ENCODE results near the gene PELO.
"Not testable (repeated sequence)": the region's sequence is repeated elsewhere in the genome, so short reads cannot be mapped to it uniquely, and the experiment has no call there.

Gene PELO, protein sequence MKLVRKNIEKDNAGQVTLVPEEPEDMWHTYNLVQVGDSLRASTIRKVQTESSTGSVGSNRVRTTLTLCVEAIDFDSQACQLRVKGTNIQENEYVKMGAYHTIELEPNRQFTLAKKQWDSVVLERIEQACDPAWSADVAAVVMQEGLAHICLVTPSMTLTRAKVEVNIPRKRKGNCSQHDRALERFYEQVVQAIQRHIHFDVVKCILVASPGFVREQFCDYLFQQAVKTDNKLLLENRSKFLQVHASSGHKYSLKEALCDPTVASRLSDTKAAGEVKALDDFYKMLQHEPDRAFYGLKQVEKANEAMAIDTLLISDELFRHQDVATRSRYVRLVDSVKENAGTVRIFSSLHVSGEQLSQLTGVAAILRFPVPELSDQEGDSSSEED

DNA sequence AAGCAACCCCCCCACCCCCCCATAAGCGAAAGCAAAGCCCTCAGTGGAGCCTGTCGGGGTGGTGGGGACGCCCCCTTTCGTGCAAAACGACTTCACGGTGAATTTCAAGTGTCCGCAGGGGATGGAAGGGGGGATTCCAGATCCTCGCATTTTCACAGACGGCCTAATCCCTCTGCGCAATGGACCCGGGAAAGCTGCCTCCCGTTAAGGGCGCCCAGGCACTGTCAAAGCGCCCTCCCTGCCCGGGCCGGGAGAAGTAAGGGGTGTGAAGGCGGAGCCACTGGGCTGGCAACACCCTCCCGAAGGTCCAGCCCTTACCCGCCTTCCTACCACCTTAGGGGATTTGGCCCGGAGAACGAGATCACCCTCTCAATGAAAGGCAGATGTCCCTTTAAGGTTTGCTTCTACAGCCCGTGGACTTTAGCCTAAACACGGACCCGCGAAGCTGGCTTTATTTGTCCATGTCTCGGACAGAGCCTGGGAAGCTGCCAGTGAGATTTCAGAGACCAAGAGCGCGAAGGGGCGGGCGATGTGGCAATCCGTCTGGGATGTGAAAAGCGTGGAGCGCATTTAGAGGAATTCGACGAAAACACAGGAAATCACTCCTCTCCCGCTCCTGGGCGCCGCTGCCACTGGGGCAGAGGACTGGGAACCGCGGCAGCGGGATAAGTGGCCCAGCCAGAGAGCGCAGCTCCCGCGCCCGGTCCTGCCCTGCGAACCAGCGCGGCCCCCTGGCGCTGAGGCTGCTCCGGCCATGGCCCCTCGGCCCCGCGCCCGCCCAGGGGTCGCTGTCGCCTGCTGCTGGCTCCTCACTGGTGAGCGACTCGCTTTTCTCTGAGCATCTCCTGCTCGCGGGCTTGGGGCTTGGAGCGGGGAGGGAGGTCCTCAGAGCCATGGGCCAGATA, at the start of gene PELO, which contains the start of gene ITGA1:
Gene PELO (plus strand): TSS at position 317 of the 905 bp plus-strand sequence. CDS start 12,479 bp downstream, outside the sequence.
Gene ITGA1 (plus strand): TSS at position 317 of the 905 bp plus-strand sequence. CDS start 438 bp downstream, at position 755.
- DNase-seq, result peak; percentile 27

DNA sequence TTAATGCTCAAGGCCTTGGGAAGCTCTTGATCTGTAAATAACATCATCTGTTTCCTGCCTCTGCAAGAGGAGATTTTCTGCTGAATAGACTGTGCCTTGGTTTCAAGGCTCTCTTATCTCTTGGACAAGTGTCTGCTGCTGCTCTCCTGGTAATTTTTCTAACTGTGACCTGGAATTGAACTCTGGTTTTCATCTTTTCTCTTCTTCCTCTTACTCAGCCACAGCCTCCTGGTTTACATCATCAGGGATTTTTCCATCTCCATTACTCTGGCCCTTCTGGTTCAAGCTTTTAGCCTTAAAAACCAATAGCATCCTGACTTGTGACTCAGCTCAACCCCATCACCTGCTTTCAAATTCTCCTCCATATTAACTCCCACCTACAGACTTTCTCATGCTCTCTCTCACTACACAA, 49.6 kb upstream of the PELO start:
- no peak for DNase-seq

DNA sequence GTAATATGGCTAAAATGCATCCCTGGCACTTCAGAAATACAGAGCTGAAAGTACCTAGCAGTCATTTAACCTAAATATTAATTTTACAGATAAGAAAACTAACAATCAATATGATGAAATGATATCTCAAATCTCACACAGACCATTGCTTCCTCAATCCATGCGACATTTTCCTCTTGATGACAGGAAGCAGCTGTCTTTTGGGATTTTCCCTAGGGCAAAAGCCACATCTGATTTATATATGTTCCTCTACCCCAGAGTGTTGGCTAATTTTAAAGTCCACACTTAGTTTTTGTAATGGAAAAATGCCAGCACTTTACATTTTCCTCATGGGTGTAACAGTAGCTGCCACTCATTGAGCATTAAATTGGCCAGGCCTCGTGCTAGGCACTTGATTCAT, 47.7 kb upstream of the PELO start:
- no peak for DNase-seq

DNA sequence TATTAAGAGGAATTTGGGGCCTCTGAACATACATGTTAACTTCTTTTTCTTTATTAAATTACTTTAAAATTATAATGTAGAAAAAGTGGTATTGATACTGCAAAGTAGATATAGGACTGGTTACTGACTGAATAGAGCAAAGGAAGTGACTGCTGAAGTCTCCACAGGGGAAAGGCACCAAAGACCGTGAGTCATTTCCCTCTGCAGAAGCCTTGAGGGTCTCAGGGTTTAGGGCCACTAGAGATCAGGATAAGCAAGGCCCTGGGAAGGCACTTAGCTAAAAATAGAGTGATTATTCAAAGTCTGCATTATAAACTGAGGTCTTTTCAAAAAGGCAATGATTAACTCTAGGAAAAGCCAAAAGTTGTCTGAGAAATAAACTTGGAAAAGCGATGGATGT, 44.7 kb upstream of the PELO start:
- DNase-seq, result no peak

DNA sequence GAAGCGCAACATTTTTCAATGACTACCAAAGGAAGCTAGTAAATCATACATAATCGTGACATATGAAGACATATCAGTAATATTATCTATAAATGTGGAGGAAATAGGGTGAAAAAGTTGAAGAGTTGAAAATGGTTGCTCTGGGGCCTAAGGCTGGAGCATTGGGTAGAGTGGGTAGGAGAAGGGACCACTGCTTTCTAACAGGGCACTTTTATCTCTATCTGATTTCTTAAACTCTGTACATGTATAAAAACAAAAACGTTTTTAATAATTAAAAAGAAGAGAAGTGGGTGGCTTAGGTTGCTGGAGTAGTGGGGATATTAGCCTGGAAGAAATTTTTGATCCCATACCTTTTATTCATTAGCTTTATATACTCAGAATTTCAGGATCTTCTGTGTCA, 44.2 kb upstream of the PELO start:
- DNase-seq, result no peak

DNA sequence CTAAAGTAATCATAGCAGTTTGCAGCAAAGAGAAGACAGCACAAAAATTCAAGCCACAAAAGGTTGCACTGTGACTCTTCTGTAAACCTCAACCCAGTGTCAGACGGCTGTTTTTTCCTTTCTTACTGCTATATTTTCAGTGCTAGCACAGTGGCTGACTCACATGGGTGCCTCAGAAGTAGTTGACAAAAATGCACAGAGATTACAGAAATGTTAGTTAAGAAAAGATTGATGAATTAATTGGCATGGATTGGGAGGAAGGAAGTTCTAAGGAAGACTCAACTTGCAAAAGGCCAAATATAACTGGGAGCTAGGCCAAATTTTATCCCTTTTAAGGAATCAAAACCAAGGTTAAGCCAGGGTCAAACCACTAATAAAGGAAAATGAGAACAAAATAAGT, 43.7 kb upstream of the PELO start:
- no peak for DNase-seq

DNA sequence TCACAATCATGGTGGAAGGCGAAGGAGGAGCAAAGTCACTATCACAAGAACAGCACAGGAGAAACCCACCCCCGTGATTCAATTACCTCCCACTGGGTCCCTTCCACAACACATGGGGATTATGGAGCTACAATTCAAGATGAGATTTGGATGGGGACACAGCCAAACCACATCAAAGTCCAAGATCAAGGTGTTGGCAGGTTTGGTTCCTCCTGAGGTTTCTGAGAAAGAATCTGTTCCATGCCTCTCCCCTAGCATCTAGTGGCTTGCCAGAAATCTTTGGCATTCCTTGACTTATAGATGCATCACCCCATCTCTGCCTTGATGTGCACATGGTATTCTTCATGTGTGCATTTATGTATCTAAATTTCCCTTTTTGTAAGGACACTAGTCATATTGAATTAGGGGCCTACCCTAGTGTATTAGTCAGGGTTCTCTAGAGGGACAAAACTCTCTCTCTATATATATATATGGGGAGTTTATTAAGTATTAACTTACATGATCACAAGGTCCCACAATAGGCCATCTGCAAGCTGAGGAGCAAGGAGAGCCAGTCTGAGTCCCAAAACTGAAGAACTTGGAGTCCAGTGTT, 42.8 kb upstream of the PELO start:
- not testable (repeated sequence) for DNase-seq

DNA sequence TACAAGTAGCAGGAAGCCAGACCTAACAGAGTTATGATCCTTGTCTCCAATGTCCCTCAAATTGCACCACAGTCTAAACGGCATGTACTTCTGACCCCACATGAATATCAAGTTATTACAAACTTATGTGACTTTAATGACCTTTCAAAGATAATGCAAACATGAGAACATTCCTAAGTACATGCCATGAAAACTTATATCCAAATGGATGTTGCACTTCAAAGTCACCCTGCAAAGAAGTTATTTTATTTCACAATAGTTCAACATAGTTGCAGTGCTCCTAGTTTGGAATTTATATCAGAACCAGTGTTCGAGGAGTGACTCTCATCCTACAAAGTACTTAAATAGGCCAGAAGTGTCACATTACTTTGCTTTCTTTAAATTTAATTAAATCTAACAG, 41.2 kb upstream of the PELO start:
- no peak for DNase-seq

DNA sequence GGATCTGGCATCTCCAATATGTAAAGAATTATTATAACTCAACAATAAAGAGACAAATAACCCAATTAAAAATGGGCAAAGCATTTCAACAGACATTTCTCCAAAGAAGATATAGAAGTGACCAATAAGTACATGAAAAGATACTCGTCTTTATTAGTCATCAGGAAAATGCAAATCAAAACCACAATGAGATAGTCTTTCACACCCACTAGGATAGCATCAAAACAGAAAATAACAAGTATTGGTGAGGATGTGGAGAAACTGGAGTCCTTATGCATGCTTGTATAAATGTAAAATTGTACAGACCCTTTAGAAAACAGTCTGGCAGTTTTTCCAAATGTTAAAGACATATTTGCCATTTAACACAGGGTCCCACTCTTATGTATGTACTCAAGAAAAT, 39.1 kb upstream of the PELO start:
- DNase-seq, result no peak

DNA sequence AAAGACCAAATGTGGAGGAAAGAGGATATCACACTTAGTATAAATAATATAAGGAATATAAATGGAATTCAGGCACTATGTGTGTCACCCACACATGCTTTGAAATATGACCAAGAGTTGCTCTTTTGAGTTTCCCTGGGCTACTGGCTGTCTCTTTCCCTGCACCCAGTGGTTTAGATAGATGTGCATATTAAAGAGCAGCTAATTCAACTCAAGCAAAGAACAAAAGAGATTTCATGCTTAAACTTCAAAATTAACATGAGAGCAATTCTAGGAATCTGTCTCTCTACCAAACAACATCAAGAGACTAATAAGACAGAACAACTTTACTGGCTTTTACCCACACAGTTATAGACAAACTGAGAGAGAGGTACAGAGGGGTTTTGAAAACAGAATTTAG, 38.0 kb upstream of the PELO start:
- DNase-seq, result no peak

DNA sequence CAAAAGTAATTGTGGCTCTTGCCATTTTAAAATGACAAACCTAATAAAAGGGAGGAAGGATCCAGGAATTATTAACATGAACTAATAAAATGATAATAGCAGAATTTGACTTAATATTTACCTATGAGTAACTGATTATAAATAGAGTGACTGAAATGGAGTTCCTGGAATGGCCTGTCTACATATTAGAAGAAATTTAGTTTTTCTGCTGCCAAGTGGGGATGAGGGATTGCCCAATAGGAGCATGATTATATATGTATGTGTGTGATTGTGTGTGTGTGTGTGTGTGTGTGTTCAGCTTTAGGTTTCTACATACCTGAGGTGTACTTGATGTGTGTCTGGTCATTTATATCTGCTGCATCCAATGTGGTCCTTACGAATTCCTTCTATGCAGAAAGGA, 36.6 kb upstream of the PELO start:
- no peak for DNase-seq

DNA sequence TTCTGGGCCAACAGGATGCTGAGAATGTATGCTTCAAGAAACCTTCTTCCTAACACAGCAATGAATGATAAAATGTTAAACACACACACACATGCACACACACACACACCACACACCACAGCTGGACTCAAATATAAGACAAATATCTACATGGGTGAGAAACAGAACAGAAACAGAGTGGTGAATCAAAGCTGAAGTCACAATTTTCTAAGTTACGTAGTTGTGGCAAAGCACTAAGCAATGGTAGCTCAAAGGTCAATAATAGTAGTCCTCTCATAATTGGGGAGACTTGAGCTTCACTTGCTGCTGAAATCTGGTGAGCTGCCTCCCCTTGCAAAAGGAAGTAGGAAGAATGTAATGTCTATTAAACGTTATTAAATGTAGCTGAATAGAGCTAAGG, 33.7 kb upstream of the PELO start:
- DNase-seq, result no peak

DNA sequence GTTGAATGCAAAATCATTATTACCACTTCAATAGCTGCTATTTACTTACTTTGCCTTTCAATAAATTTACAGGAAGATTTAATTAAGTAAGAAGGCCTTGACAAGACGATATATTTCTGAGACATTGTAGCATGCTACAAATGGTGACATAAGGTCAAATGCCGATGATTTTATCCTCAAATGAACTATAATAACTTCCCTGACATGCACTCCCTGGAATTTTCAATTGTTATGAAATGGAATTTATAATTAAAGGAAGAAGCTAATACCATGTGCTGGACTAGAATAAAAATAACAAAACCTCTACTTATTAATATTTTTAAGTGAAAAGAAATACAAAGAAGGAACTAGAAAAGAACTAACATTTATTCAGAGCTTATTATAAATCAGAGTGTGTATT, 30.2 kb upstream of the PELO start:
- no peak for DNase-seq

DNA sequence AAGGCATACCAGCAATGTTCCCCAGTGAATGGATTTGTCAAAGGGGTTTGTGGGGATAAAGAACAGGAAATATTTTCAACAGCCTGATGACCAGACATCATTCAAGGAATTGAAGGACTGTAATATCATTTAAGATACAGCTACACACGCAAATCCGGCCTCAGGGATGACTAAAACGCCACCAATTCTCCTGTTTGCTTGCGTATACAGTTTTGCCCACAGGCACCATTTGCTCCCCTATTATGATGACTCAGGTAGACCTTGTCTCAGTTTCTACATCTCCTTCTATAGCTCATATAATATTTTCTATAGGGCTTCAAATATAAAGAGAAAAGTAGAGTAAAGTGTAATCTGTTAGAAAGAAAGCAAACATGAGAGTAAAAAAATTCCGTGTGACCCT, 29.7 kb upstream of the PELO start:
- DNase-seq, result no peak

DNA sequence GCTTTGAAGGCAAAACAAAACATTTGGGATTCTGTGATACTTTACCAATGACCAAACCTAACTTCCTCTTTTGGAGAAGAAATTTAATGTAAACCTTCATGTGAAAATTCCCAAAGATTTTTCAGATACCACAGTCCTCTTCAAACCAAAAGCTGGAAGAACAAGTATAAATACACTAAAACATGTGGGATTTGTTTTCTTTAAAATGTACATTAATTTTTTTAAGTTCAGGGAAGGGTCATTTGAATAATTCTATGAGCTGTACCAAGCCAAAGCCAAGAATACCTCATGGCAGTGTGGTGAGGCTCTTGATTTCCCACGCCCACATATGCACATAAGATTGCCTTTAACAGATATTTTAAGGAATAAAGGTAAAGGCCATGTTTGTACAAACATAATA, 28.4 kb upstream of the PELO start:
- DNase-seq, result no peak

DNA sequence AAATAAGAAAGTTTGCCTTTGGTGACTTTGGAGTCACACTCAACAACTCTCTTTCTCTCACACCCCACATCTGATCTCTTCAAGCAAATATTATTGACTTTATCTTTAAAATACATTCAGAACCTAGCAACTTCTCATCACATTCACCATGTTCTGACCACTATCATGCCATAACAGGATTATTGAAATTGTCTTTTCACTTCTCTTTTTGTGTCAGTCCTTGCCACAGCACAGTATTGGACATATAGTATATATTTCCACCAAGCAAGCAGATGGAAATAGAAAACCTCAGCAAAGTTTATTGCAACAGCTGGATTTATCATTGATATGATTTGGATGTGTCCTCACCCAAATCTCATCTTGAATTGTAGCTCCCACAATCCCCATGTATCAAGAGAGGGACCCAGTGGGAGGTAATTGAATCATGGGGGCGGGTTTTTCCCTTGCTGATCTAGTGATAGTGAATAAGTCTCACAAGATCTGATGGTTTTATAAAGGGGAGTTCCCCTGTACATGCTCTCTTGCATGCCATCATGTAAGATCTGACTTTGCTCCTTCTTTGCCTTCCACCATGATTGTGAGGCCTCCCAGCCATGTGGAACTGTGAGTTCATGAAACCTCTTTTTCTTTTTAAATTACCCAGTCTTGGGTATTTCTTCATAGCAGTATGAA, 26.9 kb upstream of the PELO start:
- no peak for DNase-seq

DNA sequence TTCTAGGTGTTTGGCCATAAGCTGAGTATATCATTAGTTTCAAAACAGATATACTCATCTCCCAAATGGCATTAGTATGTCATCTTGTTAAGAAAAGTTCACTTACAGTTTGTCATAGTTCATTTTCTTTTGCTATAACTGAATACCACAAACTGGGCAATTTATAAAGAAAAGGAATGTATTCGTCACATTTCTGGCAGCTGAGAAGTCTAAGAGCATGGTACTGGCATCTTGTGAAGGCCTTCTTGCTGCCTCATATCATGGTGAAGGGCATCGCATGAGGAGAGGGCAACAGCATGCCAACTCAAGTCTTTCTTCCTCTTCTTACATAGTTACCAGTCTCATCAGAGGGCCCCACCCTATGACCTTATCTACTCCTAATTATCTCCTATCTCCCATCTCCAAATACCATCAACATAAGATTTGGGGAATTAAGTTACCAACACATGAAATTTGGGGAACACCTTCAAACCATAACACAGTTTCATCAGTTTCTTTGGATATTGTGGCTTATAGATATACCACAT, 20.4 kb upstream of the PELO start:
- DNase-seq, result no peak

DNA sequence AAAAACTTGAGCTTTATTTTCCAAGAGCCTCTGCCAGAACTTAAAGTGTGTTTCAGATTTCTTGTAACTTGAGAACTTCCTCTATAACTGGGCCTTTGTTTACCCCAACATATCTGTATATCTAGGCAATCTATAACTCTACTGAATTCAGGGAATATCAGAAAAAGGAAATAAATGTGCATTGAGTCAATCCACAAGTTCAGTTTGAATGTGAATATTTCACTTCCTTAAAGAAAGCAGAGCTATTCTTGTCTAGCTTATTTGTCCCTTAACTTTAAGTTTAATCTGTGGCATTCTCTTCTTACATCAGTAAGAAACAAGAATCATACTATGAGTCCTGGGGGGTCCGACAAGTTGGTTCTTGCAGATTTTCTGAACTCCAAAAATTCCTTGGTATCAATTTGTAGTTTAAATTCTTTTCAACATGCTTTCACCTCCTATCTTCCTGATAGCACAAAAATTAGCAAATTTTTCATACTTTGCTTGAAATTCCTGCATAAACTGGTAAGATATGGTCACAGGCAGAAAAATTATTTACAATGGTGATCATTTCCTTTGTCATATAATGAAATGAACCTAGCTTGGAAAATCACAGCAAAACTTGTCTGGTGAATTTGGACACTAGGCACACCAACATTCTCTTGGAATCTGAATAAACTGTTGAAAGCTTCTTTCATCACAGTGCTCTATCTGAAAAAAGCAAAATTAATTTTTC, 19.8 kb upstream of the PELO start:
- DNase-seq, result no peak

DNA sequence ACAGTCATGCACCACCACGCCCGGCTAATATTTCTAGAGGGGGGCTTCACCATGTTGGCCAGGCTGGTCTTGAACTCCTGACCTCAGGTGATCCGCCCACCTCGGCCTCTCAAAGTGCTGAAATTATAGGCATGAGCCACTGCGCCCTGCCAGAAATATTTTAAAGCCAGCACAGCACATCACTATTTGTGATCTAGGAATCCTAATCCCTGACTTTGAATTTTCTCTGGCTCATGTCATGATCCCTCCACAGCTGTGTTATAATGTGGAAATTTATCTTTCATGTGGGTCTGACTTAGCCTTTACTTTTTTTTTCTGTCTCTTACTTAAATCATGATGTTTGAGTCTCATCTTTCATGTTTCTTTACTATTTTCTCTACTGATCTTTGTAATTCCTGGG, 18.7 kb upstream of the PELO start:
- DNase-seq, result no peak

DNA sequence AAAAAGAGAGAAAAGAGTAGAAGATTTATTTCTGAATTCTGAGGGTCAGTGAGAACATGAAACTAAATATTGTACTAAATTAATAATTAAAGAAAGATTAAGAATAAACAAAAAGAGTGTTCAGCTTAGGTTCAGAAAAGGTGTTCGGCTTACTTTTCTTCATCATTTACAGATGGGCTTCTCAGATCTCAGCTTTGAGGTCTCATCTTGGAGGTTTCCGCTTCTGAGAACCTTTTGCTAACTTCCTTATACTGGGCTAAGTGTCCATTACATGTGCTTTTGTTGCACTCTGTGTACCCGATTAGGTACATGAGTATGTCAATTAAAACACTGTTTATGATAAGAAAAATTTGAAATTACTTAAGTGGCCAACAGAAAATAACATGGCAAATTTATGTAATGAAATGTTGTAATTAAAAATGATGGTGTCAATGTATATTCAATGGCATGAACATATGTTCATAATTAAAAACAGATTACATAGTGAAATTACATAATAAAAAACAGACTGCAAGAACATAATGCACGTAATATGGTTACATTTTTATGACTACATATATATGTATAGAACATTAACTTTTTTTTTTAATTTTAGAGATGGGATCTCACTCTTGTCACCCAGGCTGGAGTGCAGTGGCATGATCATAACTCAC, 17.3 kb upstream of the PELO start:
- no peak for DNase-seq

DNA sequence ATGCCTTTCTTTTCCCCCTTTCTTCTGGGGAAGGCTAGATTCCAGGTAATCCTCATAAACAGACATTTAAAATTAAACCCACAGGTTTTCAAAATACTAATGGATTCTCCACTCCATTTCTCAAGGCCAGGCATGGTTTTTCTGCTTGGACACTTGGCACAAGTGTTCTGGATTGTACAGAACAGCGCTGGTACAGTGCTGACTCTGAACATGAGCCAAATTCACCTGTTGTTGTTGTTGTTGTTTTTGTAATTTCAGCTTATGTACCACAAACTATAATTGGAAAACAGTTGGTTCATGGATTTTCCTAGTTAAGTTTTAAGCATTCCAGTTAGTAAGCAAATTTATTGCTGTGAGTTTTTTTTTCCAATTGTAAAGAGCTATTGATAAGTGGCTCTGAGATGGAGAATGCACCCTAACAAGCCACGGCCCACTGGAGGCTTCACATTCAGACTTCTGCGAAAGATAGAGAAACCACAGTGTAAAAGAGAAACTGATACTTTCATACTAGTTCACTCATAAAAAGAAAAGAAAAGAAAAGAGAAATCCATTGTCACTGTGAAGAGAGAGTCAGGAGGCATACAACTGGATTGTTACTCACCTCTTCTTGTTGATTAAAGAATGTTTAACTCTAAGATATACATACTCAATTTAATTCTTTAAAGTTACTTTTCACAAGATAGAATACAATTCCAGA, 16.2 kb upstream of the PELO start:
- no peak for DNase-seq

All from midbrain (tissue), 1 donor.